Neuronal stem cell (in vitro differentiated cells): ENCODE measurements around the gene B9D1.

Experiments used
- DNase-seq: peaks from one replicate; pipeline ENCODE4 v3.0.0-alpha.2; 2013; ENCODE audit warnings: low spot score
- H2AFZ ChIP-seq: one replicate; pipeline ENCODE4 v1.6.1; 2013; ENCODE audit warnings: mild to moderate bottlenecking, low read length, inconsistent platforms
- H2AK5ac ChIP-seq: 2 replicates; pipeline ENCODE4 v1.6.1; 2013; ENCODE audit warnings: low read depth, mild to moderate bottlenecking, inconsistent platforms, low read length, moderate library complexity, mixed read lengths
- H2BK120ac ChIP-seq: 2 replicates; pipeline ENCODE4 v1.6.1; 2013; ENCODE audit warnings: low read depth, mild to moderate bottlenecking, inconsistent platforms, low read length, moderate library complexity, mixed read lengths
- H2BK12ac ChIP-seq: one replicate; pipeline ENCODE4 v1.6.1; 2013; ENCODE audit warnings: low read length, inconsistent platforms
- H2BK15ac ChIP-seq: 2 replicates; pipeline ENCODE4 v1.6.1; 2013; ENCODE audit warnings: mild to moderate bottlenecking, low read length, inconsistent platforms, mixed read lengths
- H2BK5ac ChIP-seq: one replicate; pipeline ENCODE4 v1.6.1; 2013; ENCODE audit warnings: inconsistent platforms, mild to moderate bottlenecking, low read length, moderate library complexity
- H3K14ac ChIP-seq: one replicate; pipeline ENCODE4 v1.6.1; 2013; ENCODE audit warnings: low read length, inconsistent platforms
- H3K18ac ChIP-seq: 2 replicates; pipeline ENCODE4 v1.6.1; 2013; ENCODE audit warnings: low read length, inconsistent platforms
- H3K23ac ChIP-seq: 2 replicates; pipeline ENCODE4 v1.6.1; 2013; ENCODE audit warnings: low read depth, mild to moderate bottlenecking, mixed read lengths, low read length, inconsistent platforms; ENCODE audit not compliant: poor library complexity
- H3K27ac ChIP-seq: replicated peaks from 3 replicates; pipeline ENCODE4 v1.5.1; 2013; ENCODE audit warnings: low read length, inconsistent platforms
- H3K27me3 ChIP-seq, 3 experiments: 2 replicates each; pipeline ENCODE4 v1.6.1; 2013; ENCODE audit warnings: low read length in 3 of 3, mild to moderate bottlenecking in 2 of 3, inconsistent platforms in 1 of 3, low read depth in 1 of 3, mixed read lengths in 1 of 3, moderate library complexity in 1 of 3; ENCODE audit not compliant: control insufficient read depth in 3 of 3, insufficient read depth in 3 of 3
- H3K36me3 ChIP-seq, 2 donors: replicated peaks in 1 of 2; 2 replicates each; pipeline ENCODE4 v1.6.1; 2013; ENCODE audit warnings: low read length in 2 of 2; ENCODE audit not compliant: control insufficient read depth in 2 of 2, insufficient read depth in 2 of 2
- H3K4ac ChIP-seq: 2 replicates; pipeline ENCODE4 v1.6.1; 2013; ENCODE audit warnings: inconsistent platforms, mild to moderate bottlenecking, low read length, moderate library complexity
- H3K4me1 ChIP-seq, 2 donors: 1 replicate in 1 of 2; 2 replicates in 1 of 2; pipeline ENCODE4 v1.6.1; 2013; ENCODE audit warnings: low read length in 2 of 2, low read depth in 1 of 2; ENCODE audit not compliant: control insufficient read depth in 2 of 2, insufficient read depth in 1 of 2
- H3K4me2 ChIP-seq: one replicate; pipeline ENCODE4 v1.6.1; 2013; ENCODE audit warnings: mild to moderate bottlenecking, low read length, inconsistent platforms; ENCODE audit not compliant: insufficient read depth, poor library complexity, severe bottlenecking
- H3K4me3 ChIP-seq, 2 donors: 2 replicates each; pipeline ENCODE4 v1.5.1; 2013; ENCODE audit warnings: low read length in 2 of 2, mild to moderate bottlenecking in 2 of 2, inconsistent platforms in 1 of 2, moderate library complexity in 1 of 2
- H3K79me1 ChIP-seq: one replicate; pipeline ENCODE4 v1.6.1; 2013; ENCODE audit warnings: low read depth, mild to moderate bottlenecking, inconsistent platforms, low read length, moderate library complexity
- H3K9ac ChIP-seq: one replicate; pipeline ENCODE4 v1.6.1; 2013; ENCODE audit warnings: mild to moderate bottlenecking, low read depth, low read length, inconsistent platforms; ENCODE audit not compliant: poor library complexity
- H3K9me3 ChIP-seq, 2 donors: replicated peaks in 1 of 2; 2 replicates each; pipeline versions ENCODE3 to v1.6.1; 2013; ENCODE audit warnings: low read length in 2 of 2, mild to moderate bottlenecking in 2 of 2, inconsistent platforms in 1 of 2, low read depth in 1 of 2, mixed read lengths in 1 of 2, moderate library complexity in 1 of 2; ENCODE audit not compliant: control insufficient read depth in 2 of 2, insufficient read depth in 1 of 2
- H4K8ac ChIP-seq: one replicate; pipeline ENCODE4 v1.6.1; 2013; ENCODE audit warnings: low read depth, mild to moderate bottlenecking, inconsistent platforms, low read length, moderate library complexity
- H4K91ac ChIP-seq: one replicate; pipeline ENCODE4 v1.6.1; 2013; ENCODE audit warnings: low read length, low read depth, mild to moderate bottlenecking, inconsistent platforms; ENCODE audit not compliant: poor library complexity
- WGBS, 2 donors: extraction: QIAGEN DNeasy Blood & Tissue Kit; methylation state at CpG; one replicate each; pipeline ENCODE4 v1.1.7; 2013; ENCODE audit warnings: missing lambda C conversion rate in 2 of 2, mixed read lengths in 1 of 2; ENCODE audit not compliant: insufficient read length in 2 of 2, insufficient replicate concordance in 1 of 2; ENCODE audit errors: extremely low coverage in 2 of 2; 5-methylcytosine and 5-hydroxymethylcytosine counted together

The B9D1 gene

DNA sequence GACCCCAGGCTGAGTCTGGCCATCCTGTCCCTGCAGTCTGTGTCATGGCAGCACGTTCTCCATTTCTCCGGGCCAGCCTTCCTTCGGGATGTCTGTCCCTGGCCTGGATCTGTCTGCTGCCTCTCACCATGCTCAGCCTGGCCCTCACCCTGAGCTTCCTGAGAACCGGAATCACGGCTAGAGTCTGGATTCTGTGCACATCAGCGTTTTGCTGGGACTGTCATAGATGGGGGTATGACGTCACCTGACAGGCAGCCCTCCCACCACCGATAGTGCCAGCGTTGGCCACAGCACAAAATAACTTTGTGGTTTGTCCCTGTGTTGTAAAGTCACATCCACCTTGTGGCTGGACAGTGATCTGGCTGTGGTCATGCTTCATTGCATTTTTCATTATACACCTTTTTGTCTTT lies 59.2 kb downstream of the B9D1 start:
- no peak overlapping the region for H3K4ac ChIP-seq
- H3K79me1 ChIP-seq = peaks cover 2% of the 10 kb centered on the region
- no peak overlapping the region for H2BK5ac ChIP-seq
- no peak overlapping the region for H2AK5ac ChIP-seq
- peaks cover 9 to 61% of the 10 kb centered on the region in 2 donors for H3K36me3 ChIP-seq
- no peak overlapping the region for H2BK12ac ChIP-seq
- no peak overlapping the region for H4K91ac ChIP-seq
- no peaks in the 10 kb centered on the region for H3K27me3 ChIP-seq
- no peak overlapping the region for H3K4me3 ChIP-seq
- H3K4me2 ChIP-seq = no peak overlapping the region
- peak overlapping the region; percentile 12 for H3K18ac ChIP-seq
- no peak overlapping the region for H2BK120ac ChIP-seq
- no peak overlapping the region for H4K8ac ChIP-seq
- no peak overlapping the region for H3K27ac ChIP-seq
- no CpG with 5 or more reads among the region's 9 CpGs for WGBS, 2 donors
- H3K9ac ChIP-seq = no peak overlapping the region
- H2BK15ac ChIP-seq = no peak overlapping the region
- H3K14ac ChIP-seq = peak overlapping the region; percentile 5
- no peaks in the 10 kb centered on the region for H3K9me3 ChIP-seq
- peaks cover 9 to 18% of the 10 kb centered on the region in 2 donors for H3K4me1 ChIP-seq
- DNase-seq = no peak
- no peak overlapping the region for H3K23ac ChIP-seq
- H2AFZ ChIP-seq = no peak overlapping the region

DNA sequence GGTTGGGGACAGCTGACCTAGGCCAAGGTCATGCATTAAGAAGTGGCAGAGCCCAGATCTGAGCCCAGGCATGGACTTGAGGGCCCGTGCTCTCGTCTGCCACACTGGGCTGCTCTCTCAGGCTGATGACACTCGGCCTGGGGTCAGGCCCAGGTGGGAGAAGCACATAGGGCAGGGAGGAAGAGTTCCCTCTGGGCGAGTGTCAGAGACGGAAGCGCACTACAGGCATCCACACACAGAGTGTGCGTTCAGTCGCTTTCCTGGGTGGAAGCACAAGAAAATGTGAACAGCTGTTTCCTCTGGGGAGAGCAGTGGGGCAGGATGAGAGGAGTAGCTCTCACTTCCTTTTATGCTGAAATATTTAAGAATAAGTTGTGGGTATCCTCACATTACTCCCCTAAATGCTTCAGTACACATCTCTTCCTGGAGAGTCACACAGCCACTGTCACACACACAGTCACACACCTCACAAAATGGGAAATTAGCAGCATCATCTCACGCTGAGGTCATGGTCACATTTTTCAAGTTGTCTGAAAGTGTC lies 59.7 kb downstream of the B9D1 start:
- DNase-seq = no peak
- no peak overlapping the region for H3K14ac ChIP-seq
- H4K8ac ChIP-seq = no peak overlapping the region
- no peak overlapping the region for H2AK5ac ChIP-seq
- peaks cover 8 to 58% of the 10 kb centered on the region in 2 donors for H3K36me3 ChIP-seq
- no peak overlapping the region for H2BK120ac ChIP-seq
- no peak overlapping the region for H2BK15ac ChIP-seq
- peak overlapping the region in 1 of 2 donors; percentile 22 for H3K4me3 ChIP-seq
- no peak overlapping the region for H3K18ac ChIP-seq
- no peak overlapping the region for H2AFZ ChIP-seq
- H3K27me3 ChIP-seq = no peaks in the 10 kb centered on the region
- peak overlapping the region; percentile 24 for H3K9ac ChIP-seq
- no peak overlapping the region for H3K4ac ChIP-seq
- H3K9me3 ChIP-seq = no peaks in the 10 kb centered on the region
- WGBS, 2 donors = no CpG with 5 or more reads among the region's 9 CpGs
- peaks cover 2% of the 10 kb centered on the region for H3K79me1 ChIP-seq
- no peak overlapping the region for H4K91ac ChIP-seq
- no peak overlapping the region for H3K23ac ChIP-seq
- no peak overlapping the region for H3K27ac ChIP-seq
- no peak overlapping the region for H2BK12ac ChIP-seq
- H2BK5ac ChIP-seq = no peak overlapping the region
- peaks cover 9 to 20% of the 10 kb centered on the region in 2 donors for H3K4me1 ChIP-seq
- no peak overlapping the region for H3K4me2 ChIP-seq

DNA sequence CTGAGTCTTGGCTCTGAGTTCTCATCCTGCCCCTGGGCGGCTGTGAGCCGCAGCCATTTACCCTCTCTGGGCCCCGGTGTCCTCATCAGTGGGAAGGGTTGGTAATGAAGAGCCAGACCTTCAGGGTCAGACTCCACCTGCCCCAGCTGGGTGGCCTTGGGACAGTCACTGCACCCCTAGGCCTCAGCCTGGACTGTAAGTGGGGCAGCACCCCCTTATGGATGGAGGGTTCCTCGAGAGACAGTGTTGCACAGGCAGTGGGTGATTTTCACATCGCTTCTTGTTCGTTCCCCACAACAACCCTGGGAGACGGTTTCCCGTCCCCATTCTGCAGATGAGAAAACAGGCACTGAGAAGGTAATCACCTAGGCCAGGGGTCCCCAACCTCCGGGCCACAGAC lies 60.5 kb downstream of the B9D1 start:
- Histone ChIP-seq H3K4me1 (peaks cover 9 to 20% of the 10 kb centered on the region in 2 donors), H4K8ac (no peak overlapping the region), H4K91ac (no peak overlapping the region), H3K9me3 (peaks cover 0 to 2% of the 10 kb centered on the region in 2 donors), H2BK15ac (no peak overlapping the region), H3K9ac (no peak overlapping the region), H3K4me2 (no peak overlapping the region), H2AFZ (no peak overlapping the region), H3K18ac (no peak overlapping the region), H3K4ac (no peak overlapping the region), H2AK5ac (no peak overlapping the region), H3K4me3 (no peak overlapping the region), H3K79me1 (peaks cover 2% of the 10 kb centered on the region), H2BK120ac (no peak overlapping the region), H2BK12ac (no peak overlapping the region), H3K27me3 (no peaks in the 10 kb centered on the region), H3K23ac (no peak overlapping the region), H3K27ac (no peak overlapping the region), H3K14ac (peak overlapping the region; percentile 3), H2BK5ac (no peak overlapping the region), H3K36me3 (peaks cover 8 to 54% of the 10 kb centered on the region in 2 donors)
- no peak for DNase-seq
- WGBS, 2 donors = no CpG with 5 or more reads among the region's 9 CpGs

DNA sequence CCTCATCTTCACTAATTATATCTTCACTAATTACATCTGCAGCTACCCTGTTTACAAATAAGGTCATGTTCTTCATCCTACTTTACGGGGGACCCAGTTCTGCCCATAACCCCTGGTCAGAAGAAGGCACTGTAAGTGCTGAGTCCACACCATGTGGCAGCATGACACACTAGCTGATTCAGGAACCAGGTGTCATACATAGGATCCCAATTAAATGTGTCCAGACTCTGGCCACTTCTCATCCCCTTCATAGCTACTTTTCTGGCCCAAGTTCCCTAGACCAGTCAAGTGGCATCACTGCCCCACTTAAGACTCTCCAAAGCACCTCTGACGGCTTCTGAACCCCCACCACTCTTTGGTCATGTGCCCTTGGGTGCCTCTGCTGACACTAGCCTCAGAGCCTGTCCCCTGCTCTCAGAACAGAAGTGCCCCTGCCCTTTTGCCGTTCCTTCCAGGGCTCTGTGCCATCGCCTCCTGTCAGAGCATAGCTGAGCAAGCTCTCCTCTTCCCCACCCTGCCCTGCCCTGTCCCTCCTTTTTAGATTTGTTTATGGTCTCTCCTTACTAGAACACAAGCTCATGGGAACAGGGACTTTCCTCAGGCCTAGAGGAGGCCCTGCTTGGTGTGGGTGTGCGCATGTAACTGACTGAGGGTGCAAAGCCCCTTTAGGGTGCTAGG lies 61.1 kb downstream of the B9D1 start:
- no peak overlapping the region for H2BK5ac ChIP-seq
- no peak overlapping the region for H4K8ac ChIP-seq
- no peak overlapping the region for H2AK5ac ChIP-seq
- H2BK120ac ChIP-seq = no peak overlapping the region
- no peak overlapping the region for H3K18ac ChIP-seq
- no peak overlapping the region for H3K23ac ChIP-seq
- H3K4me3 ChIP-seq = no peak overlapping the region
- H3K27ac ChIP-seq = no peak overlapping the region
- H3K4me1 ChIP-seq = peaks cover 9 to 20% of the 10 kb centered on the region in 2 donors
- no CpG with 5 or more reads among the region's 5 CpGs for WGBS, 2 donors
- no peak overlapping the region for H2AFZ ChIP-seq
- peaks cover 2% of the 10 kb centered on the region for H3K79me1 ChIP-seq
- no peaks in the 10 kb centered on the region for H3K27me3 ChIP-seq
- H3K4me2 ChIP-seq = no peak overlapping the region
- peaks cover 0 to 2% of the 10 kb centered on the region in 2 donors for H3K9me3 ChIP-seq
- no peak overlapping the region for H3K9ac ChIP-seq
- no peak overlapping the region for H2BK15ac ChIP-seq
- no peak overlapping the region for H2BK12ac ChIP-seq
- no peak overlapping the region for H4K91ac ChIP-seq
- peaks cover 8 to 55% of the 10 kb centered on the region in 2 donors for H3K36me3 ChIP-seq
- H3K4ac ChIP-seq = no peak overlapping the region
- DNase-seq = no peak
- peak overlapping the region; percentile 3 for H3K14ac ChIP-seq
